ENCODE results near the gene CASP5.

- TF ChIP-seq, protein P1, sequence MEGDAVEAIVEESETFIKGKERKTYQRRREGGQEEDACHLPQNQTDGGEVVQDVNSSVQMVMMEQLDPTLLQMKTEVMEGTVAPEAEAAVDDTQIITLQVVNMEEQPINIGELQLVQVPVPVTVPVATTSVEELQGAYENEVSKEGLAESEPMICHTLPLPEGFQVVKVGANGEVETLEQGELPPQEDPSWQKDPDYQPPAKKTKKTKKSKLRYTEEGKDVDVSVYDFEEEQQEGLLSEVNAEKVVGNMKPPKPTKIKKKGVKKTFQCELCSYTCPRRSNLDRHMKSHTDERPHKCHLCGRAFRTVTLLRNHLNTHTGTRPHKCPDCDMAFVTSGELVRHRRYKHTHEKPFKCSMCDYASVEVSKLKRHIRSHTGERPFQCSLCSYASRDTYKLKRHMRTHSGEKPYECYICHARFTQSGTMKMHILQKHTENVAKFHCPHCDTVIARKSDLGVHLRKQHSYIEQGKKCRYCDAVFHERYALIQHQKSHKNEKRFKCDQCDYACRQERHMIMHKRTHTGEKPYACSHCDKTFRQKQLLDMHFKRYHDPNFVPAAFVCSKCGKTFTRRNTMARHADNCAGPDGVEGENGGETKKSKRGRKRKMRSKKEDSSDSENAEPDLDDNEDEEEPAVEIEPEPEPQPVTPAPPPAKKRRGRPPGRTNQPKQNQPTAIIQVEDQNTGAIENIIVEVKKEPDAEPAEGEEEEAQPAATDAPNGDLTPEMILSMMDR (conservative IDR thresholded peaks at IDR 0.05) = no peak
- no peak for TF ChIP-seq EZH2 (IDR thresholded peaks at IDR 0.05; ENCODE audit: low read depth)
Measured at GRCh38 chr11:104979839-104980238, 43.1 kb downstream of the CASP5 start.
